Cardiac septum (tissue), 1 donor: ENCODE results near the gene C9. TPM values are rescaled to one million over a fixed set of nuclear protein-coding genes. Genes with fewer than 3 reads are reported as not detected.
"Not testable (repeated sequence)": the region's sequence is repeated elsewhere in the genome, so short reads cannot be mapped to it uniquely, and the experiment has no call there.

Experiments used
- DNase-seq: peaks from one replicate; pipeline ENCODE4 v3.0.0-alpha.2; 2020; ENCODE audit warnings: low spot score
- intact Hi-C: fragments of 100-400 bp; cut with DNase I; formaldehyde crosslinking; loops from one replicate; pipeline ENCODE4 v1.14.0; 2022
- total RNA-seq: library from RNA; stranded (reverse); fragmentation: NEBNext Ultra II Directional; extraction: Animal tissue kit (Norgen Biotek cat#: 25700); gene quantifications from one replicate; pipeline ENCODE4 v1.2.1, GENCODE V29; 2021
- donor health status: DM: no; HTN: no; CAD: no.

Gene C9
- total RNA-seq, 1 donor from 2014 or later = not detected

- no peak for DNase-seq
- intact Hi-C loops = no loop called here
These were observed 128.6 kb downstream of the C9 start for GRCh38 chr5:39235648-39236047.

DNA sequence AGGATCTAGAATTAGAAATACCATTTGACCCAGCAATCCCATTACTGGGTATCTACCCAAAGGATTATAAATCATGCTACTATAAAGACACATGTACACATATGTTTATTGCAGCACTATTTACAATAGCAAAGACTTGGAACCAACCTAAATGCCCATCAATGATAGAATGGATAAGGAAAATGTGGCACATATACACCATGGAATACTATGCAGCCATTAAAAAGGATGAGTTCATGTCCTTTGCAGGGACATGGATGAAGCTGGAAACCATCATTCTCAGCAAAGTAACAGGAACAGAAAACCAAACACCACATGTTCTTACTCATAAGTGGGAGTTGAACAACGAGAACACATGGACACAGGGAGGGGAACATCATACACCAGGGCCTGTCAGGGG lies 129.8 kb downstream of the C9 start:
- intact Hi-C loops, DNase-seq: not testable (repeated sequence)

Other genes with a start within 250 kb of the C9 start
- 4.5 TPM for gene FYB1, start 144.9 kb downstream of the C9 start, total RNA-seq
- gene DAB2, start 60.5 kb upstream of the C9 start, total RNA-seq = 28.7 TPM